BE2C (cell line): ENCODE data around the gene SLC44A3.

Source experiments
- DNase-seq: peaks from one replicate; pipeline ENCODE4 v3.0.0-alpha.2; 2020
- H3K27me3 ChIP-seq: fragments of 250-450 bp; sonication (Bioruptor Pico); 2 replicates; pipeline ENCODE4 v1.5.1; 2020; ENCODE audit warnings: mild to moderate bottlenecking
- H3K36me3 ChIP-seq: fragments of 250-450 bp; sonication (Bioruptor Pico); 2 replicates; pipeline ENCODE4 v1.5.1; 2020; ENCODE audit warnings: mild to moderate bottlenecking
- H3K4me1 ChIP-seq: fragments of 250-450 bp; sonication (Bioruptor Pico); 2 replicates; pipeline ENCODE4 v1.5.1; 2020
- H3K4me3 ChIP-seq: 2 replicates; pipeline ENCODE4 v1.5.1; 2011; ENCODE audit warnings: low read depth, low read length
- H3K9me3 ChIP-seq: fragments of 250-450 bp; sonication (Bioruptor Pico); 2 replicates; pipeline ENCODE4 v1.5.1; 2020
- TF ChIP-seq, protein P1 (sequence below): IDR thresholded peaks from 2 replicates; pipeline ENCODE4 v1.5.1; 2012; ENCODE audit warnings: mild to moderate bottlenecking, low read depth, low read length

Gene SLC44A3

DNA sequence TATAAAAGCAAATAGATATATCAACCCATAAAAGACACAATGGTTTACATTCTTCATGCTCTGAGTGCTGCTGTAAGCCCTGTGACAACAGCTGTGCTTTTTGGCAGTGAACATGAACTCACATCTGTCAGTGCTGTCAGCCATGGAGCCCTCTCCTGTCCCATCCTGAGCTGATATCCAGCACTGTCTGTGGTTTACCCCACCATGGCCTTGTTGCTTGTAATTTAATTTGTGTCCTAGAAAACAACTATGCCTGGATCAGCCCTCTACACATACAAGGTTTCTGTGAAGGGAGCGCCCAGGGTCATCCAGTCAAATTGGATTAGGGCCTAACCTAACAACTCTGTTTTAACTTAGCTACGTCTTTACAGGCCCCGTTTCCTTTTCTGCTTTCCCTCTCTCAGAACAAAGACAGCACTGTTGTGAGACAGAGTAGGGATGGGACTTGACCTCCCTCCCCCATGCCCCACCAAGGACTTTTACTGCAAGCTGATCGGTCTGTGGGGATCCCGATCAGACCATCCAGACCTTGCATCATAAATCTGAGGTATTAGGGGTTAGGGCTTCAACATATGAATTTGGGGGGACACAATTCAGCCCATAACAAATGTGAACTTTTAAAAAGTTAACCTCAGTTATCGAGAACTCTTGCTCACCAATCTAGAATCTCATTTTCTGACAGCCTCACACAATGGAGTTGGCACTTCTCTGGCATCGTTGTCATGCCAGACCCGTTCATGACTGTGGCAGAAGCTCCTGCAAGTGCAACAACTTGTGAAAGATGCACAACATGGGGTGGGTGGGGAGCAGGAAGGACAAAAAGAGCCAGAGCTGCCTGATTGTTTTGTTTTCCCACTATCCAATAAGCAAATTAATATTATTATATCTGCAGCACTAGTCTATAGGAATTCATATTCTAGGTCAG, 16.4 kb upstream of the SLC44A3 start:
- Histone ChIP-seq H3K4me3 (no peak overlapping the region), H3K36me3 (no peaks in the 10 kb centered on the region), H3K9me3 (no peaks in the 10 kb centered on the region), H3K27me3 (no peaks in the 10 kb centered on the region), H3K4me1 (peaks cover 15% of the 10 kb centered on the region)
- TF ChIP-seq, protein P1, sequence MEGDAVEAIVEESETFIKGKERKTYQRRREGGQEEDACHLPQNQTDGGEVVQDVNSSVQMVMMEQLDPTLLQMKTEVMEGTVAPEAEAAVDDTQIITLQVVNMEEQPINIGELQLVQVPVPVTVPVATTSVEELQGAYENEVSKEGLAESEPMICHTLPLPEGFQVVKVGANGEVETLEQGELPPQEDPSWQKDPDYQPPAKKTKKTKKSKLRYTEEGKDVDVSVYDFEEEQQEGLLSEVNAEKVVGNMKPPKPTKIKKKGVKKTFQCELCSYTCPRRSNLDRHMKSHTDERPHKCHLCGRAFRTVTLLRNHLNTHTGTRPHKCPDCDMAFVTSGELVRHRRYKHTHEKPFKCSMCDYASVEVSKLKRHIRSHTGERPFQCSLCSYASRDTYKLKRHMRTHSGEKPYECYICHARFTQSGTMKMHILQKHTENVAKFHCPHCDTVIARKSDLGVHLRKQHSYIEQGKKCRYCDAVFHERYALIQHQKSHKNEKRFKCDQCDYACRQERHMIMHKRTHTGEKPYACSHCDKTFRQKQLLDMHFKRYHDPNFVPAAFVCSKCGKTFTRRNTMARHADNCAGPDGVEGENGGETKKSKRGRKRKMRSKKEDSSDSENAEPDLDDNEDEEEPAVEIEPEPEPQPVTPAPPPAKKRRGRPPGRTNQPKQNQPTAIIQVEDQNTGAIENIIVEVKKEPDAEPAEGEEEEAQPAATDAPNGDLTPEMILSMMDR: no peak
- peak; percentile 68 for DNase-seq

DNA sequence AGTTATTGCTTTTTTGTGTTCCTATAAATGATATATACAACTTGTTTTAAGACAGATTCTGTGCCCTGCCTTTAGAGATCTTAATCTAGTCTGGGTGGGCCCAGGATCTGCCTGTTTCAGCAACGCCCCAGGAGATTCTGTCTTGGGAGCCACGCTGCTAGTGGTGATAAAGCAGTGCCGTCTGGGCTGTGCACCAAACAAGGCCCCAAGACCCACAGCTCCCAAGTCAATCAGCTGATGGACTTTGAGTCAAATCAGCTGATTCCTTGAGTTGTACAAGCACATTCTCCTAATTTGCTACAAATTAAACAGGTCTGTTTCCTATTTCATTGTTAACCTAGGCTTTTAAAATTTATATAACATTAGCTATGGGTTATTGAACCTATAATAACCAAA, 15.7 kb upstream of the SLC44A3 start:
- DNase-seq: no peak
- Histone ChIP-seq H3K9me3 (no peaks in the 10 kb centered on the region), H3K27me3 (no peaks in the 10 kb centered on the region), H3K36me3 (no peaks in the 10 kb centered on the region), H3K4me3 (no peak overlapping the region), H3K4me1 (peaks cover 15% of the 10 kb centered on the region)
- TF ChIP-seq, protein P1: no peak

DNA sequence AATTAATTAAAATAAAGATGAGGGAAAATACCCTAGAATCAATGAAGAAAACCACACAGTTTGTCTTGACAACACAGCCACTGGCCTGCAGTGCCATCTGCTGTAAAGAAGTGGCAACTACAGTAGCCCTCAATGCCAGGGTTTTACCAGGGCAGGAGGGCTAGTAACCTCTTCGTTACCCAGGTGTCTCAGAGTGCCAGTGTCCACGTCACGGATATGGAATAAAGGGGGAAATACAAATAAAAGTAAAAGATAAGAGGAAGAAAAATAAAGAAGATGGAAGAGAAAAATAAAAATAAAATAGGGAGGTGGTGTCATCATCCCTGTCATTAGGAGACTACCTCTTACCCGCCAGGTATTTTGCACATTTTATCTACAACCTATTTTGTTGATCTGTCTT, 14.2 kb upstream of the SLC44A3 start:
- peak; percentile 42 for DNase-seq
- no peak overlapping the region for H3K4me3 ChIP-seq

DNA sequence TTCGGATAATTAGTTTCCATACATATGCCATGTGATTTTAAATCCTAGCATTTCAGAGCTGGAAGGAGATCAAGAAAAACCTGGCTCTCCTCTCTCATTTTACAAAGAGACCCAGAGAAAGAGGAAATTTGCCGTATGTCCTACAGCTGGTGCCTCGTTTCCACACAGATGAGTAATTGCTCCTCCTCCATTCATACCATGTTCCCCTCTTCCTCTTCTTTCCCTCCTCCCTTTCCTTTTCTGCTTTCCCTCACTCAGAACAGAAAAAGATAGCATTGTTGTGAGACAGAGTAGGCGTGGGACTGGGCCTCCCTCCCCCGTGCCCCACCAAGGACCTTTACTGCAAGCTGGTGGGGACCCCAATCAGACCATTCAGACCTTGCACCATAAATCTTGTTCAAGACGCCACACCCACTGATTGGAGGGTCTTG, 13.7 kb upstream of the SLC44A3 start:
- peaks cover 15% of the 10 kb centered on the region for H3K4me1 ChIP-seq
- TF ChIP-seq, protein P1: no peak
- DNase-seq: no peak
- no peaks in the 10 kb centered on the region for H3K27me3 ChIP-seq
- no peaks in the 10 kb centered on the region for H3K9me3 ChIP-seq
- no peak overlapping the region for H3K4me3 ChIP-seq
- no peaks in the 10 kb centered on the region for H3K36me3 ChIP-seq

More for the DNA sequence above, 14.2 kb upstream of the SLC44A3 start:
- no peaks in the 10 kb centered on the region for H3K27me3 ChIP-seq
- TF ChIP-seq, protein P1: peak; percentile 81
- peaks cover 15% of the 10 kb centered on the region for H3K4me1 ChIP-seq
- H3K36me3 ChIP-seq: no peaks in the 10 kb centered on the region
- no peaks in the 10 kb centered on the region for H3K9me3 ChIP-seq

DNA sequence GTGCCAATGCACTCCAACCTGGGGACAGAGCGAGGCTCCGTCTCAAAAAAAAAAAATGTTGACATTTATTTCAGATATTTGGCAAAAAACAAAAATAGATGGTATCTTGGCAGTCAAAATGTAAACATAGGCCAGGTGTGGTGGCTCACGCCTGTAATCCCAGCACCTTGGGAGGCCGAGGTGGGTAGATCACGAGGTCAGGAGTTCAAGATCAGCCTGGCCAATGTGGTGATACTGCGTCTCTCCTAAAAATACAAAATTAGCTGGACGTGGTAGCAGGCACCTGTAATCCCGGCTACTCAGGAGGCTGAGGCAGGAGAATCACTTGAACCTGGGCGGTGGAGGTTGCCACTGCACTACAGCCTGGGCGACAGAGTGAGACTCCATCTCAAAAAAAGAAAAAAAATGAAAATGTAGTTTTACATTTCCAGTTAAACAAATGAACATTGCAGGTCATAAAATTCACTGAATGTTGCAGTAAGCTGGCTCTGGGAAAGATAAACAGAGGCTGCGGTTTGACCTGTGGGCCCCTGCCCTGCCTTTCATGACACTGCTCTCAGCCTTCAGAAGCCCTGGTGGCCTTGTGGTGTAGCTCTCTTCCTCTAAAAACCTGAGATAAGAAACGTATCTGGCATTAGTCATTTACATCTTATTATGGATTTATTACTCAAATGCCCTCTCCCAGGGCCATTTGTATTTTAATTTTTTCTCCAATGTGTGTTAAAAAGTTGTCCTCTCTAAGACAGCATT, 12.2 kb upstream of the SLC44A3 start:
- TF ChIP-seq, protein P1: no peak
- DNase-seq: peak; percentile 10
- H3K36me3 ChIP-seq: no peaks in the 10 kb centered on the region
- H3K4me1 ChIP-seq: peaks cover 6% of the 10 kb centered on the region
- H3K4me3 ChIP-seq: no peak overlapping the region
- no peaks in the 10 kb centered on the region for H3K9me3 ChIP-seq
- no peaks in the 10 kb centered on the region for H3K27me3 ChIP-seq

DNA sequence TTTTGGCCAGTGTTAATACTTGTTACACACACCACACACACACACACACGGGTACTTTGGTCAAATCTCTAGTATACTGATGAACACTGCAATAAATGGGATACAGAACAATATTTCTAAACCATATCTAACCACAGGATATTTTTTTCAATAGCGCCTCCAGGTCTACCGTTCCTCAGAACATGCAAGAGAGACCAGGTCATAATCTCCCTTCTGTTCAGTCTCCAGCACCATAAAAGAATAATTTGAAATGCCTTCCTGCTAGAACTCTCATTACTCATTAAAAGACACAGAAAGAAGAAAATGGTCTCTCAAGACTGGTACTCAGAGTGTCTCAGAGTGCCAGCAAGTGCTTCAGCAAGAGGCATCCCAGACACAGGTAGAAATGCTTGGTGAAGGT, 11.5 kb upstream of the SLC44A3 start:
- no peaks in the 10 kb centered on the region for H3K27me3 ChIP-seq
- no peak for DNase-seq
- no peaks in the 10 kb centered on the region for H3K4me1 ChIP-seq
- no peak overlapping the region for H3K4me3 ChIP-seq
- TF ChIP-seq, protein P1: no peak
- no peaks in the 10 kb centered on the region for H3K9me3 ChIP-seq
- H3K36me3 ChIP-seq: no peaks in the 10 kb centered on the region
